Ovary (tissue), 9 donors: ENCODE data around the gene TBX2. TPM values are rescaled to one million over a fixed set of nuclear protein-coding genes. Genes with fewer than 3 reads are reported as not detected.

Experiments
- DNase-seq, 5 donors: peaks; one replicate each; pipeline ENCODE4 v3.0.0-alpha.2; 2019 to 2020
- H3K27ac ChIP-seq, 2 donors: fragments of 200-600 bp; one replicate each; pipeline versions ENCODE4 v1.5.1 to v1.8.0; 2019 to 2022
- H3K27me3 ChIP-seq: fragments of 200-600 bp; one replicate; pipeline ENCODE4 v1.8.0; 2022
- H3K36me3 ChIP-seq: fragments of 200-600 bp; sonication (generic); one replicate; pipeline ENCODE4 v1.5.1; 2019
- H3K4me1 ChIP-seq: one replicate; pipeline ENCODE4 v1.8.1; 2013; ENCODE audit warnings: mild to moderate bottlenecking, moderate library complexity; ENCODE audit not compliant: insufficient read depth
- H3K4me3 ChIP-seq: fragments of 200-600 bp; sonication (generic); one replicate; pipeline ENCODE4 v1.5.1; 2017
- H3K9me3 ChIP-seq, 2 donors: fragments of 200-600 bp in 1 of 2; sonication (generic) in 1 of 2; one replicate each; pipeline versions ENCODE4 v1.5.1 to v1.8.1; 2013 to 2019; ENCODE audit warnings: mild to moderate bottlenecking in 1 of 2, moderate library complexity in 1 of 2
- EP300 ChIP-seq: sonication (generic); formaldehyde crosslinking; IDR thresholded peaks from one replicate; pipeline ENCODE4 v1.6.1; 2017; ENCODE audit warnings: antibody characterized with exemption
- POLR2A ChIP-seq: fragments of 450-650 bp; IDR thresholded peaks from one replicate; pipeline ENCODE4 v1.6.1; 2017; ENCODE audit warnings: antibody characterized with exemption, mild to moderate bottlenecking, moderate library complexity
- WGBS, 3 donors: extraction: QIAGEN DNeasy Blood & Tissue Kit in 1 of 3; methylation state at CpG; one replicate each; pipeline versions ENCODE4 v1.1.5 to v1.1.7; 2013 to 2017; 5-methylcytosine and 5-hydroxymethylcytosine counted together
- intact Hi-C, 4 donors: fragments of 100-400 bp; cut with DNase I; formaldehyde crosslinking; loops; one replicate each; pipeline versions ENCODE4 v1.11.0 to v1.15.1; 2022 to 2023
- polyA plus RNA-seq, 2 donors: library from polyadenylated mRNA; stranded (reverse); fragments of 200-250 nt in 1 of 2; fragments of 350-450 nt in 1 of 2; fragmentation: Illumina TruSeq in 1 of 2; extraction: RNeasy Lipid Tissue Mini Kit (QIAGEN cat#74804) in 1 of 2; gene quantifications; one replicate each; pipeline ENCODE4 v1.2.3, GENCODE V29; 2013 to 2014
- total RNA-seq, 7 donors: library from RNA; depleted of rRNA in 2 of 7; stranded (reverse); fragments of >200 nt in 2 of 7; fragmentation: NEBNext Ultra II Directional in 3 of 7; extraction: Animal tissue kit (Norgen Biotek cat#: 25700) in 3 of 7; gene quantifications; one replicate each; pipeline versions ENCODE4 v1.1.0 to v1.2.4, GENCODE V29; 2016 to 2023
- TF ChIP-seq, protein P1 (sequence below), 3 donors: fragments of 450-650 bp in 2 of 3; fragments of 200-600 bp in 1 of 3; IDR thresholded peaks; one replicate each; pipeline versions ENCODE4 v1.5.1 to v1.8.0; 2016 to 2022; ENCODE audit warnings: antibody characterized with exemption in 3 of 3, mild to moderate bottlenecking in 1 of 3
- donor health status: DM: no; HTN: no; CAD: no; lungs with moderate emphysema.
- donor health status: DM: no; HTN: no; CAD: no.
- donor health status: Bipolar disorder and iron deficiency.
- donor health status: DM: yes; HTN: yes; CAD: no.
- donor health status: DM: no; HTN: no; CAD: no.
- donor health status: DM: yes; HTN: yes; CAD: no.

Gene TBX2
- total and polyA plus RNA-seq, 9 donors, result 4.8 to 22.2 (median 16.0) TPM

DNA sequence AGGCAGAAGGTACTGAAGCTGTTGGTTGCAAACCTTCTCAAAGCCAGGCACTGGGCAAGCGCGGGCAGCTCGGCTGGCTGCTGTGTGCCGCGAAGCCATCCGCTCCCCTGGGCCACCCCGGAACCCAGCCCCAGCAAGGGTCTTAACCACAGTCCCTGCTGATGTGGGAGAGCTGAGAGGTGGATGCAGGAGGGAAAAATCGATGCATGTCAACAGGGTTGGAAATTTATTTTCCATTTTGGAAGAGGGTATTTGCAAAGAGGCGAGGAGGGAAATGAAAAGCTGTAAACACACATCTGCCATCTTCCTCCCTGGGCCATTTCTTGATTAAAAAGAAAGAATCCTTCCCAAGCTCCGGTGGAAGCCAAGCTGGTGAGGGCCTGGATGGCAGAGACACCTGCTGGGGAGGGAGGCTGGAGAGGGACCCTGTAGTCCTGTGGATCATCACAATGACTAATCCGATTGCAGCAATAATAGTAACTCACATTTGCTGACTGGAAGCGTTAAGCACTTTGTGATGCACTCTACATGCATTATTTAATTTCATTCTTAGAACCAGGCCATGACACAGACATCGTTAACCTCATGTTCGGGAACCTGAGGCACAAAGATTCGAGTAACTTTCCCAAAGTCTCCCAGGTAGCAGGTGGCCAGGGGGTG lies 13.9 kb upstream of the TBX2 start:
- 93 to 95% (median 95%) methylated on average over 15 of the region's 15 CpGs for WGBS, 3 donors
- Histone ChIP-seq H3K9me3 (no peaks in the 10 kb centered on the region), H3K27ac (no peak overlapping the region), H3K4me3 (no peak overlapping the region), H3K27me3 (no peaks in the 10 kb centered on the region), H3K36me3 (no peaks in the 10 kb centered on the region), H3K4me1 (no peaks in the 10 kb centered on the region)
- no peak for DNase-seq
- TF ChIP-seq, protein P1, sequence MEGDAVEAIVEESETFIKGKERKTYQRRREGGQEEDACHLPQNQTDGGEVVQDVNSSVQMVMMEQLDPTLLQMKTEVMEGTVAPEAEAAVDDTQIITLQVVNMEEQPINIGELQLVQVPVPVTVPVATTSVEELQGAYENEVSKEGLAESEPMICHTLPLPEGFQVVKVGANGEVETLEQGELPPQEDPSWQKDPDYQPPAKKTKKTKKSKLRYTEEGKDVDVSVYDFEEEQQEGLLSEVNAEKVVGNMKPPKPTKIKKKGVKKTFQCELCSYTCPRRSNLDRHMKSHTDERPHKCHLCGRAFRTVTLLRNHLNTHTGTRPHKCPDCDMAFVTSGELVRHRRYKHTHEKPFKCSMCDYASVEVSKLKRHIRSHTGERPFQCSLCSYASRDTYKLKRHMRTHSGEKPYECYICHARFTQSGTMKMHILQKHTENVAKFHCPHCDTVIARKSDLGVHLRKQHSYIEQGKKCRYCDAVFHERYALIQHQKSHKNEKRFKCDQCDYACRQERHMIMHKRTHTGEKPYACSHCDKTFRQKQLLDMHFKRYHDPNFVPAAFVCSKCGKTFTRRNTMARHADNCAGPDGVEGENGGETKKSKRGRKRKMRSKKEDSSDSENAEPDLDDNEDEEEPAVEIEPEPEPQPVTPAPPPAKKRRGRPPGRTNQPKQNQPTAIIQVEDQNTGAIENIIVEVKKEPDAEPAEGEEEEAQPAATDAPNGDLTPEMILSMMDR (IDR thresholded peaks at IDR 0.05), result no peak
- TF ChIP-seq EP300, result no peak
- TF ChIP-seq POLR2A, result no peak
- intact Hi-C loops, result no loop called here

DNA sequence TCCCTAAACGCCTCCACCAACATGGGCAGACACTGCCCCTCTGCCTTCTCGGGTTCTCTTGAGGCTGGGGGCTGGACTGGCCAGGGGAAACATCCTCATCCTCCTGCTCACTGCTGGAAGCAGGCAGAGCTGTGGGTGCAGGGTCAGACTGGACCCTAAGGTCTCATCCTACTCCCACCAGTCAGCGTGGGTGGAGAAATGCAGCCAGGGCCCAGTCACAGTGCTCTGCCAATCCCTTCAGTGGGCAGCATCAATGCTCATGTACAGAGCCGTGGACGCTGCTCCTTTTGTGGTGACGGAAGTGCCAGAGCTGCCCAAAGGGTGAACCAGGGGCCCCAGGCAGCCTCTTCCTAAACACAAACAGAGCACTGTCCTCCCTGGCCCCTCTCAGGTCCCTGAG lies 13.4 kb upstream of the TBX2 start:
- Histone ChIP-seq H3K27me3 (no peaks in the 10 kb centered on the region), H3K36me3 (no peaks in the 10 kb centered on the region), H3K27ac (no peak overlapping the region), H3K4me1 (no peaks in the 10 kb centered on the region), H3K9me3 (no peaks in the 10 kb centered on the region), H3K4me3 (no peak overlapping the region)
- TF ChIP-seq EP300, result no peak
- TF ChIP-seq, protein P1 (IDR thresholded peaks at IDR 0.05), result no peak
- intact Hi-C loops, result no loop called here
- 92 to 94% (median 93%) methylated on average over 6 of the region's 6 CpGs for WGBS, 3 donors
- DNase-seq, result no peak

DNA sequence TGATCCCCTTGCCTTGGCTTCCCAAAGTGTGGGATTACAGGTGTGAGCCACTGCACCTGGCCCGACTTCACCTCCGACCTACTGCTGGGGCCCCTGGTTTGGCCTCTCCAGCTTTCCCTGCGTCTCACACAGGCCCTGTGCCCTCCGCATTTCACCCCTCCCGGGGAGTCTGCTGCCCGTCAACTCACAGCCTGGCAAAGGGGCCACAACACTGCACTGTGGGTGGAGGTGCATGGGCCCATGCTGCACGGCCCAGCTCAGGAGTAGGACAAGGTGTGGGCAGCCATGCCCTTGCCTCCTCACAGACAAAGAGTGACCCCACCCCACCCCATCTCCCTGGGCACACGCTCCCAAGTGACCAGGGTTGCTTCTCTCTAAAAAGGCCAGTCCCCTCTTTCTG lies 12.6 kb upstream of the TBX2 start:
- no peak overlapping the region for H3K27ac ChIP-seq
- no peaks in the 10 kb centered on the region for H3K9me3 ChIP-seq
- H3K4me3 ChIP-seq, result no peak overlapping the region
- H3K4me1 ChIP-seq, result no peaks in the 10 kb centered on the region
- WGBS, 3 donors, result 95 to 97% (median 95%) methylated on average over 8 of the region's 8 CpGs
- no peak for DNase-seq
- H3K27me3 ChIP-seq, result no peaks in the 10 kb centered on the region
- intact Hi-C loops, result no loop called here
- no peaks in the 10 kb centered on the region for H3K36me3 ChIP-seq
- no peak for TF ChIP-seq POLR2A
- TF ChIP-seq EP300, result no peak
- TF ChIP-seq, protein P1 (IDR thresholded peaks at IDR 0.05), result no peak

DNA sequence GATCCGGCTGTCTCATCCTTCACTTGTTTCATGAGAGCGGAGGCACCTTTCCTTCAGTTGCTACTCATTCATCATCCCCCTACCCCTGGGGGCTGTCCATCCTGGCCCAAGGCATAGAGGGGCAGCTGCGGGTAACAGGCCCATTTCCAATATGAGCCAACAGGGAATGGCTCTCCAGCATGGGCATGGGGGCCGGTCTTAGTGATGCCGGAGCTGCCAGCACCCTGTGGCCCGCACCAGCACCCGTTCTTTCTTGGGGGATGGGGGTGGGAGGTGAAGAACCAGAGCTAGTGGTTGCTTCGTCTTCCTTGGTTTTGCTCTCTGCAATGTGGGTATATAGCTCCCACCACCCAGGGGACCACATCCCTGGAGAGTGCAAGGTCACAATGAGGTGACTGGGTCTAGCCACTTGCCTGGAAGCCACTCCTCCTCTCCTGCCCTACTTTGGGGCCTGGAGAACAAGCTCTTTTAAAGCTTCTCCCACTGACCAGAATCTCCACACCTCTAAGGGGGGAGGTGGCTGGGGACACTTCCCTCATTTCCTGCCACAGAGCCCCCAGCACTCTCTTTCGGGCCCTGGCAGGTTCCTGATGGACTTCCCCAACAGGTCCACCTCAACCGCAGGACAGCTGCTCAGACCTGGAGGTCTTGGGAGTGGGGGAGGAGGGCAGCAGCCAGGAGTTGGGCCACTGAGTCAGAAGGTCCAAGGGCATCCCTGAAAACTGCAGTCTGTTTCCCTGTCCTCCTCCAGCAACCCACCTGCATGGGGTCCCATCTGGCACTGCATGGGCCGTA lies 11.9 kb upstream of the TBX2 start:
- no peak for DNase-seq
- Histone ChIP-seq H3K4me1 (no peaks in the 10 kb centered on the region), H3K27ac (no peak overlapping the region), H3K36me3 (no peaks in the 10 kb centered on the region), H3K9me3 (no peaks in the 10 kb centered on the region), H3K4me3 (no peak overlapping the region), H3K27me3 (no peaks in the 10 kb centered on the region)
- intact Hi-C loops, result no loop called here
- 94 to 97% (median 97%) methylated on average over 11 of the region's 11 CpGs for WGBS, 3 donors
- TF ChIP-seq EP300 (no peak), POLR2A (no peak)
- TF ChIP-seq, protein P1 (IDR thresholded peaks at IDR 0.05), result no peak
